NB4 (cell line): Measurements from ENCODE around the gene RHBDL3.

Experiments used
- MYC ChIP-seq: IDR thresholded peaks from 2 replicates; pipeline ENCODE4 v1.6.1; 2011; ENCODE audit warnings: low read depth, low read length
- POLR2A ChIP-seq: IDR thresholded peaks from 2 replicates; pipeline ENCODE4 v1.6.1; 2011; ENCODE audit warnings: mild to moderate bottlenecking; ENCODE audit not compliant: insufficient read length; ENCODE audit errors: extremely low read depth
- TF ChIP-seq, protein P1 (sequence below): IDR thresholded peaks from one replicate; pipeline ENCODE4 v1.5.1; 2012; ENCODE audit warnings: low read depth, low read length
- TF ChIP-seq, protein P2 (sequence below): IDR thresholded peaks from 2 replicates; pipeline ENCODE4 v1.6.1; 2011; ENCODE audit warnings: low read depth, low read length

DNA sequence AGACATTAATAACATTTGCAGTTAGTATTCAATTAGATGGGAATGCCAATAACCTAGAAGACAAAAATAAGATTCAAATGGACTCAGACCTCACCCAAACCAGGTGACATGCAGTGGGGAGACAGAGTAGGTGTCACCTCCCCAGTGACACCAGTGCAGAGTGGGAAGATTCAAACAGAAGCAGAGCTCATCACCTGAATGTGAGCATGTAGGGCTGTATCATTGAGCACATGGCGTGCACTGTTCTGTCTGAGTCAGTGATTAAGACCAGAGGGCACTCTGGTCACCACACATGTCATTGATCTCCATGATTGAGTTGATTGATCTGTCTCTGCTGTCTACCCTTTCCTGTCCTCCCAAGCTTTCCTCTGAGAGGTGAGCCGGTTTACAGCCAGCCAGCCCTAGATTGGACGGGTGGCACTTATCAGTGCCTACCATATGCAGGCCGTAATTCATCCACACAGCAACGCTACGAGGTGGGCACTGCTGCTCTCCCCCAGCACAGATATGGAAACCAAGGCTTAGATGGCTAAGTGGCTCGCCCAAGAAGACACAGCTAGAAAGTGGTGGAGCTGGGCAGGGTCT lies 34.0 kb downstream of the RHBDL3 start:
- TF ChIP-seq, protein P1, sequence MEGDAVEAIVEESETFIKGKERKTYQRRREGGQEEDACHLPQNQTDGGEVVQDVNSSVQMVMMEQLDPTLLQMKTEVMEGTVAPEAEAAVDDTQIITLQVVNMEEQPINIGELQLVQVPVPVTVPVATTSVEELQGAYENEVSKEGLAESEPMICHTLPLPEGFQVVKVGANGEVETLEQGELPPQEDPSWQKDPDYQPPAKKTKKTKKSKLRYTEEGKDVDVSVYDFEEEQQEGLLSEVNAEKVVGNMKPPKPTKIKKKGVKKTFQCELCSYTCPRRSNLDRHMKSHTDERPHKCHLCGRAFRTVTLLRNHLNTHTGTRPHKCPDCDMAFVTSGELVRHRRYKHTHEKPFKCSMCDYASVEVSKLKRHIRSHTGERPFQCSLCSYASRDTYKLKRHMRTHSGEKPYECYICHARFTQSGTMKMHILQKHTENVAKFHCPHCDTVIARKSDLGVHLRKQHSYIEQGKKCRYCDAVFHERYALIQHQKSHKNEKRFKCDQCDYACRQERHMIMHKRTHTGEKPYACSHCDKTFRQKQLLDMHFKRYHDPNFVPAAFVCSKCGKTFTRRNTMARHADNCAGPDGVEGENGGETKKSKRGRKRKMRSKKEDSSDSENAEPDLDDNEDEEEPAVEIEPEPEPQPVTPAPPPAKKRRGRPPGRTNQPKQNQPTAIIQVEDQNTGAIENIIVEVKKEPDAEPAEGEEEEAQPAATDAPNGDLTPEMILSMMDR: no peak
- no peak for TF ChIP-seq POLR2A
- TF ChIP-seq, protein P2, sequence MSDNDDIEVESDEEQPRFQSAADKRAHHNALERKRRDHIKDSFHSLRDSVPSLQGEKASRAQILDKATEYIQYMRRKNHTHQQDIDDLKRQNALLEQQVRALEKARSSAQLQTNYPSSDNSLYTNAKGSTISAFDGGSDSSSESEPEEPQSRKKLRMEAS: no peak
- TF ChIP-seq MYC: no peak
